ENCODE results near the gene SCAMP2. TPM values are rescaled to one million over a fixed set of nuclear protein-coding genes. Genes with fewer than 3 reads are reported as not detected.

The SCAMP2 gene
- total RNA-seq, 1 experiment from 2014 or later: 54.9 TPM

DNA sequence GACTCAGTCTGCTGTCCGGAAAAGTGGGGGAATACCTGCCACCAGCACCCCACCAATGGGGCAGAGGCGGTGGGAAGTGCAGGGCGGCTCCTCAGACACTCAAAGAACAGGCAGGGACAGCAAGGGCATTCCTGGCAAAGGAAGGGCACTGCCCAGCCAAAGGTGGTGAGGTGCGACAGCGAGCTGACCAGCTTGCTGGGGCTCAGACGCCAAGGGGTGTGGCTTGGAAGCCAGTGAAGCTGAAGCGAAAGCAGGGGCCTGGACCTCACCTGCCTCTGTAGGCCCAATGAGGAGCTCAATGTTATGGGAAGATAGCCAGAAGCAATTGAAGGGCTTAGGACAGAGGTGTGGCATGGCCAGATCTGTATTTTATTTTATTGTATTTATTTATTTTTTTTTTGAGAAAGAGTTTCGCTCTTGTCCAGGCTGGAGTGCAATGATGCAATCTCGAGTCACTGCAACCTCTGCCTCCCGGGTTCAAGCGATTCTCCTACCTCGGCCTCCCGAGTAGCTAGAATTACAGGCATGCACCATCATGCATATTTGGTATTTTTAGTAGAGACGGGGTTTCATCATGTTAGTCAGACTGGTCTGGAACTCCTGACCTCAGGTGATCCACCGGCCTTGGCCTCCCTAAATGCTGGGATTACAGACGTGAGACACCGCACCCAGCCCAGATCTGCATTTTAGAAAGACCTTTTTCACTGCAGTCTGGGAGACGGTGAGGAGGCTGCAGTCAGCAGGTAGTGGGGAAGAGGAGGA, 64.9 kb downstream of the SCAMP2 start:
- H3K4me1 ChIP-seq (ENCODE audit: low read length): peaks cover 31% of the 10 kb centered on the region
- H3K79me2 ChIP-seq (ENCODE audit: low read length): no peaks in the 10 kb centered on the region
- H4K20me1 ChIP-seq (ENCODE audit: insufficient read depth, low read depth, low read length): peaks cover 6% of the 10 kb centered on the region; the same call in 1 of the 2 replicates
- H3K9ac ChIP-seq (ENCODE audit: low read length): peak overlapping the region; percentile 32
- no peaks in the 10 kb centered on the region for H3K9me3 ChIP-seq (ENCODE audit: low read length)
- H2AFZ ChIP-seq (ENCODE audit: low read length): no peak overlapping the region
- peak; percentile 69 for DNase-seq
- peak overlapping the region; percentile 74 for H3K27ac ChIP-seq (ENCODE audit: low read length)
- peaks cover 10% of the 10 kb centered on the region for H3K36me3 ChIP-seq (ENCODE audit: insufficient read depth, low read length)
- no peaks in the 10 kb centered on the region for H3K9me2 ChIP-seq (replicated peaks; ENCODE audit: insufficient read depth, low read length)
- no peak overlapping the region for H3K4me2 ChIP-seq (ENCODE audit: low read depth, low read length, poor library complexity, severe bottlenecking)
- no peak overlapping the region for H3K4me3 ChIP-seq (ENCODE audit: low read length)
- no peaks in the 10 kb centered on the region for H3K27me3 ChIP-seq (ENCODE audit: low read length)

DNA sequence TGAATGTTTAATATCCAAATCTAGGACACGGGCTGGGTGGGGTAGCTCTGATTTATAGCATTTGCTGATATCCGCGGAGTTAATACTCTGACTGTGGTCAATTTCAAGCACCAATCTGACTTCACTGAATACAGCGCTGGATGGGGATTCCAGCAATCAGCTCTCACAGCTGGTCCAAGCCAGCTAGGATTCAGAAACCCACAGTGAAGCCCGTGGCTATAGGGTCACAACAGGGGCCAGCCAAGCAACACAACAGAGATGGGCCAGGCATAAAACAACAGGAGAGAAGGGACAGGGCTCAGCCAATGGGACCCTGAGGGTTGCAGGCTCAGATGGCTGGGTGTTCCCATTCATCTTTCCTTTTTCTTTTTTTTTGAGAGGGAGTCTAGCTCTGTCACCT, 65.9 kb downstream of the SCAMP2 start:
- Histone ChIP-seq H3K9ac (ENCODE audit: low read length) (no peak overlapping the region), H3K27me3 (ENCODE audit: low read length) (no peaks in the 10 kb centered on the region), H3K27ac (ENCODE audit: low read length) (peak overlapping the region; percentile 74), H3K9me3 (ENCODE audit: low read length) (no peaks in the 10 kb centered on the region), H2AFZ (ENCODE audit: low read length) (no peak overlapping the region), H3K4me2 (ENCODE audit: low read depth, low read length, poor library complexity, severe bottlenecking) (no peak overlapping the region), H3K4me1 (ENCODE audit: low read length) (peaks cover 31% of the 10 kb centered on the region), H4K20me1 (ENCODE audit: insufficient read depth, low read depth, low read length) (peaks cover 6% of the 10 kb centered on the region; the same call in 1 of the 2 replicates), H3K9me2 (replicated peaks; ENCODE audit: insufficient read depth, low read length) (no peaks in the 10 kb centered on the region), H3K36me3 (ENCODE audit: insufficient read depth, low read length) (peaks cover 19% of the 10 kb centered on the region), H3K79me2 (ENCODE audit: low read length) (no peaks in the 10 kb centered on the region), H3K4me3 (ENCODE audit: low read length) (no peak overlapping the region)
- DNase-seq: peak; percentile 54

DNA sequence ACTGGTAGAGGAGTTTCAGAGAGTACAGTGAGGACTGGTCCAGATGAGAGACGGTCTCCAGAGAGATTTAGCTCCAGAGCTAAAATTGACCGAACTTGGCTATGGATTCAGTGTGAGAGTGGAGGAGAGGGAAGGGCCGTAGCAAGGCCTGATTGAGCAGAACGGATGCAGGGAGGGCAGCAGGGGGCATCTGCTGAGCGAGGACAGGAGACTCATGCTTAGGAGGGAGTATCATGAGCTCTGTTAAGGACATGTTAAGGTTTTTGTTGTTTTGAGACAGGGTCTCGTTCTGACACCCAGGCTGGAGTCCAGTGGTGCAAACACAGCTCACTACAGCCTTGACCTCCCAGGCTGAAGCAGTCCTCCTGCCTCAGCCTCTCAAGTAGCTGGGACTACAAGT, 68.2 kb downstream of the SCAMP2 start:
- H3K4me3 ChIP-seq (ENCODE audit: low read length): no peak overlapping the region
- peaks cover 38% of the 10 kb centered on the region for H3K4me1 ChIP-seq (ENCODE audit: low read length)
- peaks cover 18% of the 10 kb centered on the region for H4K20me1 ChIP-seq (ENCODE audit: insufficient read depth, low read depth, low read length)
- no peak overlapping the region for H3K9ac ChIP-seq (ENCODE audit: low read length)
- no peak overlapping the region for H2AFZ ChIP-seq (ENCODE audit: low read length)
- no peaks in the 10 kb centered on the region for H3K9me2 ChIP-seq (replicated peaks; ENCODE audit: insufficient read depth, low read length)
- no peaks in the 10 kb centered on the region for H3K27me3 ChIP-seq (ENCODE audit: low read length)
- no peaks in the 10 kb centered on the region for H3K9me3 ChIP-seq (ENCODE audit: low read length)
- no peak overlapping the region for H3K4me2 ChIP-seq (ENCODE audit: low read depth, low read length, poor library complexity, severe bottlenecking)
- peaks cover 40% of the 10 kb centered on the region for H3K36me3 ChIP-seq (ENCODE audit: insufficient read depth, low read length)
- DNase-seq: no peak
- H3K27ac ChIP-seq (ENCODE audit: low read length): 0 out of 2 replicates have a peak overlapping the region, but pooled peaks have one; percentile 13
- 0 out of 2 replicates have a peak, but pooled peaks cover 8% of the 10 kb centered on the region for H3K79me2 ChIP-seq (ENCODE audit: low read length)

DNA sequence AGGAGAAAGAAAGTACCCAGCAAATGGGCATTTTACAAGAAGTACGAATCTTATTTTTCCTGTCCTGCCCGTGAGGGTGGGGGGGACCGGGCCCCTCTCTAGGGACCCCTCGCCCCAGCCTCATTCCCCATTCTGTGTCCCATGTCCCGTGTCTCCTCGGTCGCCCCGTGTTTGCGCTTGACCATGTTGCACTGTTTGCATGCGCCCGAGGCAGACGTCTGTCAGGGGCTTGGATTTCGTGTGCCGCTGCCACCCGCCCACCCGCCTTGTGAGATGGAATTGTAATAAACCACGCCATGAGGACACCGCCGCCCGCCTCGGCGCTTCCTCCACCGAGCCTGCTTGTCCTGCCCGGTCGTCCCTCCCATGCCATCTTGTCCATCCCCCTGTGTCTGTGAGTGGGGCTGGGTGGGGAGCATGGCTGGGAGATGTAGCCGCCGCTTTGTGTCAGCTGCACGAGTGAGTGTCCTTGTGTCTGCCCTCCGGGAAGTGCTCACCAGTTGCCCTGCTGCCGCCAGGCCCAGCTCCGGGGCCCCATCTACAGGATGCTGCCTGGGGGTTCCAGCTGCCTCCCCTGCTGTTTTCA, 70.2 kb downstream of the SCAMP2 start:
- H3K79me2 ChIP-seq (ENCODE audit: low read length): peaks cover 10% of the 10 kb centered on the region; the same call in 1 of the 2 replicates
- no peaks in the 10 kb centered on the region for H3K9me3 ChIP-seq (ENCODE audit: low read length)
- H3K9me2 ChIP-seq (replicated peaks; ENCODE audit: insufficient read depth, low read length): no peaks in the 10 kb centered on the region
- H3K4me2 ChIP-seq (ENCODE audit: low read depth, low read length, poor library complexity, severe bottlenecking): no peak overlapping the region
- H3K27me3 ChIP-seq (ENCODE audit: low read length): no peaks in the 10 kb centered on the region
- no peak overlapping the region for H3K9ac ChIP-seq (ENCODE audit: low read length)
- H3K4me3 ChIP-seq (ENCODE audit: low read length): no peak overlapping the region
- peaks cover 47% of the 10 kb centered on the region for H3K36me3 ChIP-seq (ENCODE audit: insufficient read depth, low read length)
- peaks cover 38% of the 10 kb centered on the region for H3K4me1 ChIP-seq (ENCODE audit: low read length)
- H2AFZ ChIP-seq (ENCODE audit: low read length): no peak overlapping the region
- peaks cover 18% of the 10 kb centered on the region for H4K20me1 ChIP-seq (ENCODE audit: insufficient read depth, low read depth, low read length)
- no peak for DNase-seq
- H3K27ac ChIP-seq (ENCODE audit: low read length): no peak overlapping the region

DNA sequence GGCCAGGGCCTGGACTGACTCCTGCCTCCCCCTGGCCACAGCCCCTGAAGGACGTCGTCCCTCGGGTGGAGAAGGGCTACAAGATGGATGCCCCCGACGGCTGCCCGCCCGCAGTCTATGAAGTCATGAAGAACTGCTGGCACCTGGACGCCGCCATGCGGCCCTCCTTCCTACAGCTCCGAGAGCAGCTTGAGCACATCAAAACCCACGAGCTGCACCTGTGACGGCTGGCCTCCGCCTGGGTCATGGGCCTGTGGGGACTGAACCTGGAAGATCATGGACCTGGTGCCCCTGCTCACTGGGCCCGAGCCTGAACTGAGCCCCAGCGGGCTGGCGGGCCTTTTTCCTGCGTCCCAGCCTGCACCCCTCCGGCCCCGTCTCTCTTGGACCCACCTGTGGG, 70.9 kb downstream of the SCAMP2 start:
- Histone ChIP-seq H2AFZ (ENCODE audit: low read length) (no peak overlapping the region), H3K4me2 (ENCODE audit: low read depth, low read length, poor library complexity, severe bottlenecking) (no peak overlapping the region), H3K27me3 (ENCODE audit: low read length) (no peaks in the 10 kb centered on the region), H3K4me1 (ENCODE audit: low read length) (peaks cover 38% of the 10 kb centered on the region), H3K36me3 (ENCODE audit: insufficient read depth, low read length) (peaks cover 49% of the 10 kb centered on the region), H3K79me2 (ENCODE audit: low read length) (peaks cover 16% of the 10 kb centered on the region), H3K9me2 (replicated peaks; ENCODE audit: insufficient read depth, low read length) (no peaks in the 10 kb centered on the region), H3K9me3 (ENCODE audit: low read length) (no peaks in the 10 kb centered on the region), H3K4me3 (ENCODE audit: low read length) (no peak overlapping the region), H3K27ac (ENCODE audit: low read length) (no peak overlapping the region), H4K20me1 (ENCODE audit: insufficient read depth, low read depth, low read length) (peaks cover 22% of the 10 kb centered on the region), H3K9ac (ENCODE audit: low read length) (no peak overlapping the region)
- DNase-seq: no peak

DNA sequence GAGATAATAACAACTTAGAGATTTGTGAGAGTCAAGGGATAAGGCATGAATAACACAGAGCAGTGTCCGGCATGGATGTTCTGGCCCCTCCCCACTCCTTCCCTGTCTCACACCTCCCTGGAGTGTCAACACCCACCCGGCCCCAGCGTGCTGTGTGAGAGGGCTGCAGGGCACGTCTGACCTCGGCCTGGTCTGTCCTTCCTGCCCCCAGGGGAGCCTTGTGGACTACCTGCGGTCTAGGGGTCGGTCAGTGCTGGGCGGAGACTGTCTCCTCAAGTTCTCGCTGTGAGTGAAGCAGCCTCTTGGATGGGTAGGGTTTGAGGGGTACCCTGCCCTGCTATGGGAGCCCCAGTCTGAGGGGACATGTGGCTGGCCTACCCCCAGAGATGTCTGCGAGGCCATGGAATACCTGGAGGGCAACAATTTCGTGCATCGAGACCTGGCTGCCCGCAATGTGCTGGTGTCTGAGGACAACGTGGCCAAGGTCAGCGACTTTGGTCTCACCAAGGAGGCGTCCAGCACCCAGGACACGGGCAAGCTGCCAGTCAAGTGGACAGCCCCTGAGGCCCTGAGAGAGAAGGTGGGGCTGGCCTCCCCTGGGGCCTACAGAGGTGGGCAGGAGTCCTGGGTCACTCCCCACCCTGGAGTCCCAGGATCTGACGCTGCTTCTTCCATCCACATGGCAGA, 71.7 kb downstream of the SCAMP2 start:
- H3K27me3 ChIP-seq (ENCODE audit: low read length): no peaks in the 10 kb centered on the region
- H3K27ac ChIP-seq (ENCODE audit: low read length): peak overlapping the region; percentile 100
- peaks cover 49% of the 10 kb centered on the region for H3K36me3 ChIP-seq (ENCODE audit: insufficient read depth, low read length)
- no peak overlapping the region for H3K4me2 ChIP-seq (ENCODE audit: low read depth, low read length, poor library complexity, severe bottlenecking)
- H4K20me1 ChIP-seq (ENCODE audit: insufficient read depth, low read depth, low read length): peaks cover 18% of the 10 kb centered on the region
- H3K9me3 ChIP-seq (ENCODE audit: low read length): no peaks in the 10 kb centered on the region
- no peaks in the 10 kb centered on the region for H3K9me2 ChIP-seq (replicated peaks; ENCODE audit: insufficient read depth, low read length)
- no peak for DNase-seq
- H3K4me1 ChIP-seq (ENCODE audit: low read length): peaks cover 43% of the 10 kb centered on the region
- H2AFZ ChIP-seq (ENCODE audit: low read length): no peak overlapping the region
- no peak overlapping the region for H3K4me3 ChIP-seq (ENCODE audit: low read length)
- no peak overlapping the region for H3K9ac ChIP-seq (ENCODE audit: low read length)
- H3K79me2 ChIP-seq (ENCODE audit: low read length): peaks cover 19% of the 10 kb centered on the region

DNA sequence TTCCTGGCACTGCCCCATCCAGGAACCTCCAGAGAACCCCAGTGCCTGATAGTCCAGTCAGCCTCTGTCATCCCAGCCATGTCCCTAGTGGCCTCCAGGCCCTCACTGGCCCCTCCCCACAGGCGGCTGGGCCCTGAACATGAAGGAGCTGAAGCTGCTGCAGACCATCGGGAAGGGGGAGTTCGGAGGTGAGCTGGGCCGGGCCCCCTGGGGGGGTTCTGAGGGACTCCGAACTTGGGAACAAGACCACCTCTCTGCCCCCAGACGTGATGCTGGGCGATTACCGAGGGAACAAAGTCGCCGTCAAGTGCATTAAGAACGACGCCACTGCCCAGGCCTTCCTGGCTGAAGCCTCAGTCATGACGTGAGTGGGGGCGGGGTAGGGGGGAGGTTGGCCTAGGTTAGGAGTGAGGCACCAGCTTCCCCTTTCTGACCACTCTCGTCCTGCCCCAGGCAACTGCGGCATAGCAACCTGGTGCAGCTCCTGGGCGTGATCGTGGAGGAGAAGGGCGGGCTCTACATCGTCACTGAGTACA, 72.5 kb downstream of the SCAMP2 start:
- H3K36me3 ChIP-seq (ENCODE audit: insufficient read depth, low read length): peaks cover 49% of the 10 kb centered on the region
- peaks cover 51% of the 10 kb centered on the region for H3K4me1 ChIP-seq (ENCODE audit: low read length)
- peaks cover 24% of the 10 kb centered on the region for H3K79me2 ChIP-seq (ENCODE audit: low read length)
- H3K4me3 ChIP-seq (ENCODE audit: low read length): no peak overlapping the region
- peak overlapping the region; percentile 100 for H3K27ac ChIP-seq (ENCODE audit: low read length)
- no peak for DNase-seq
- peaks cover 18% of the 10 kb centered on the region for H4K20me1 ChIP-seq (ENCODE audit: insufficient read depth, low read depth, low read length)
- no peaks in the 10 kb centered on the region for H3K9me2 ChIP-seq (replicated peaks; ENCODE audit: insufficient read depth, low read length)
- H2AFZ ChIP-seq (ENCODE audit: low read length): no peak overlapping the region
- H3K27me3 ChIP-seq (ENCODE audit: low read length): no peaks in the 10 kb centered on the region
- H3K4me2 ChIP-seq (ENCODE audit: low read depth, low read length, poor library complexity, severe bottlenecking): no peak overlapping the region
- peak overlapping the region; percentile 44 for H3K9ac ChIP-seq (ENCODE audit: low read length)
- no peaks in the 10 kb centered on the region for H3K9me3 ChIP-seq (ENCODE audit: low read length)

Data from Karpas-422 (cell line).